Stimulated activated CD4-positive, alpha-beta T cell treated with anti-CD3 and anti-CD28 coated beads, Interleukin-4, amount 100 ng/mL, for 48 hours (primary cell): ENCODE measurements around the gene DMC1.

Source experiments
- DNase-seq, 2 donors: peaks; one replicate each; pipeline ENCODE4 v3.0.0-alpha.2; 2020; ENCODE audit warnings: low read depth in 2 of 2

The DMC1 gene

GRCh38 chr22:38567531-38568285 is 2.3 kb downstream of the DMC1 start:
- DNase-seq: no peak

GRCh38 chr22:38566726-38567504 is 3.1 kb downstream of the DMC1 start:
- DNase-seq: no peak

- DNase-seq: no peak
Measured at GRCh38 chr22:38565441-38565840, 4.5 kb downstream of the DMC1 start.

- DNase-seq: no peak
Measured at GRCh38 chr22:38564669-38565068, 5.3 kb downstream of the DMC1 start.

GRCh38 chr22:38554281-38554680 is 15.7 kb downstream of the DMC1 start:
- no peak for DNase-seq

GRCh38 chr22:38549101-38549894 is 20.7 kb downstream of the DMC1 start:
- no peak for DNase-seq

GRCh38 chr22:38540701-38541100 is 29.3 kb downstream of the DMC1 start:
- no peak for DNase-seq

- no peak for DNase-seq
Measured at GRCh38 chr22:38531251-38531938, 38.6 kb downstream of the DMC1 start.

- no peak for DNase-seq
Measured at GRCh38 chr22:38524429-38524828, 45.6 kb downstream of the DMC1 start.

- DNase-seq: no peak
Measured at GRCh38 chr22:38523479-38523878, 46.5 kb downstream of the DMC1 start.

GRCh38 chr22:38523029-38523428 is 47.0 kb downstream of the DMC1 start:
- DNase-seq: no peak

GRCh38 chr22:38519453-38520250 is 50.3 kb downstream of the DMC1 start:
- DNase-seq: no peak

- no peak for DNase-seq
Measured at GRCh38 chr22:38518620-38519019, 51.4 kb downstream of the DMC1 start.

- peak in 1 of 2 donors; percentile 9 for DNase-seq
Measured at GRCh38 chr22:38513063-38513462, 56.9 kb downstream of the DMC1 start.

GRCh38 chr22:38510416-38510970 is 59.5 kb downstream of the DMC1 start:
- DNase-seq: no peak

GRCh38 chr22:38506118-38506962 is 63.6 kb downstream of the DMC1 start, which contains the start of gene DDX17:
DDX17 (minus strand) TSS chr22:38506311.
- DNase-seq: peak; percentile 87 to 90

GRCh38 chr22:38505541-38506117 is 64.4 kb downstream of the DMC1 start:
- peak; percentile 40 to 50 for DNase-seq

GRCh38 chr22:38504731-38505540 is 65.0 kb downstream of the DMC1 start:
- DNase-seq: peak; percentile 49 to 51
